Measurements from ENCODE around the gene PTGER2.

DNA sequence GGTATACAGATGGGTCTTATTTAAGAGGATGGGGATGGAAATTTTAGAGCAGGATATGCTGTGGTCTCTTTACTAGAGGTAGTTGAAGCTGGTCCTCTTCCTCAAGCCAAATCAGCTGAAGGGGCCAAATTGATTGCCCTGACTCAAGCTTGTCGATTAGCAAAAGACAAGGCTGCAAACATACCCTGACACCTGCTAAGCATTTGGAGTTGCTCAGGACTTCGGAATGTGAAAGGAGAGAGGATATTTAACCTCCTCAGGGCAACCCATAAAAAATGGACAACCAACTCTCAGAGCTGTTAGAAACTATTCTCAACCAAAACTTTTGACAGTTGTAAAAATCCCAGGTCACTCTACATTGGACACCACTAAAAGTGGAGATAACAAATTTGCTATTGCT is 31.0 kb upstream of the PTGER2 start:
- TF ChIP-seq, protein P1, sequence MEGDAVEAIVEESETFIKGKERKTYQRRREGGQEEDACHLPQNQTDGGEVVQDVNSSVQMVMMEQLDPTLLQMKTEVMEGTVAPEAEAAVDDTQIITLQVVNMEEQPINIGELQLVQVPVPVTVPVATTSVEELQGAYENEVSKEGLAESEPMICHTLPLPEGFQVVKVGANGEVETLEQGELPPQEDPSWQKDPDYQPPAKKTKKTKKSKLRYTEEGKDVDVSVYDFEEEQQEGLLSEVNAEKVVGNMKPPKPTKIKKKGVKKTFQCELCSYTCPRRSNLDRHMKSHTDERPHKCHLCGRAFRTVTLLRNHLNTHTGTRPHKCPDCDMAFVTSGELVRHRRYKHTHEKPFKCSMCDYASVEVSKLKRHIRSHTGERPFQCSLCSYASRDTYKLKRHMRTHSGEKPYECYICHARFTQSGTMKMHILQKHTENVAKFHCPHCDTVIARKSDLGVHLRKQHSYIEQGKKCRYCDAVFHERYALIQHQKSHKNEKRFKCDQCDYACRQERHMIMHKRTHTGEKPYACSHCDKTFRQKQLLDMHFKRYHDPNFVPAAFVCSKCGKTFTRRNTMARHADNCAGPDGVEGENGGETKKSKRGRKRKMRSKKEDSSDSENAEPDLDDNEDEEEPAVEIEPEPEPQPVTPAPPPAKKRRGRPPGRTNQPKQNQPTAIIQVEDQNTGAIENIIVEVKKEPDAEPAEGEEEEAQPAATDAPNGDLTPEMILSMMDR (IDR thresholded peaks at IDR 0.05), result no peak
- TF ChIP-seq ZFX (IDR thresholded peaks at IDR 0.05; ENCODE audit: borderline replicate concordance), result no peak
